HL-60 (cell line): ENCODE data around the gene TMED8.

Experiments
- DNase-seq, 2 experiments: peaks; one replicate each; pipeline ENCODE4 v3.0.0-alpha.2; 2010 to 2020; ENCODE audit warnings: low read depth in 1 of 2, low spot score in 1 of 2
- H3K27ac ChIP-seq: fragments of 250-450 bp; sonication (Bioruptor Pico); replicated peaks from 2 replicates; pipeline ENCODE4 v1.5.1; 2020; ENCODE audit warnings: mild to moderate bottlenecking, moderate library complexity
- H3K27me3 ChIP-seq: fragments of 250-450 bp; sonication (Bioruptor Pico); 2 replicates; pipeline ENCODE4 v1.5.1; 2021; ENCODE audit warnings: mild to moderate bottlenecking, moderate library complexity; ENCODE audit not compliant: insufficient read depth, poor library complexity, severe bottlenecking
- H3K4me3 ChIP-seq: replicated peaks from 2 replicates; pipeline ENCODE4 v1.5.1; 2011; ENCODE audit warnings: mild to moderate bottlenecking, control low read depth, low read length; ENCODE audit not compliant: insufficient read depth
- CTCF ChIP-seq: IDR thresholded peaks from one replicate; pipeline ENCODE4 v1.5.1; 2011; ENCODE audit warnings: low read length, control low read depth, inconsistent platforms; ENCODE audit not compliant: insufficient read depth
- GABPA ChIP-seq: IDR thresholded peaks from 2 replicates; pipeline ENCODE4 v1.6.1; 2012; ENCODE audit warnings: low read depth
- POLR2AphosphoS5 ChIP-seq: IDR thresholded peaks from 2 replicates; pipeline ENCODE4 v1.6.1; 2012; ENCODE audit warnings: low read depth
- REST ChIP-seq: IDR thresholded peaks from 2 replicates; pipeline ENCODE4 v1.6.1; 2012; ENCODE audit warnings: low read depth; ENCODE audit not compliant: insufficient replicate concordance
- SPI1 ChIP-seq: IDR thresholded peaks from 2 replicates; pipeline ENCODE4 v1.6.1; 2012; ENCODE audit warnings: low read depth, mild to moderate bottlenecking, borderline replicate concordance

TMED8 gene

GRCh38 chr14:77316195-77316505 is 60.7 kb downstream of the TMED8 start:
- H3K27me3 ChIP-seq: no peaks in the 10 kb centered on the region
- TF ChIP-seq CTCF: no peak
- no peak for TF ChIP-seq POLR2AphosphoS5
- TF ChIP-seq SPI1: no peak
- no peak for TF ChIP-seq REST
- no peak for TF ChIP-seq GABPA
- H3K4me3 ChIP-seq: no peak overlapping the region
- DNase-seq: no peak
- H3K27ac ChIP-seq: no peak overlapping the region

- TF ChIP-seq REST (no peak), POLR2AphosphoS5 (no peak), SPI1 (no peak)
- no peaks in the 10 kb centered on the region for H3K27me3 ChIP-seq
- H3K27ac ChIP-seq: no peak overlapping the region
- no peak for DNase-seq
- no peak overlapping the region for H3K4me3 ChIP-seq
These were observed 62.1 kb downstream of the TMED8 start for GRCh38 chr14:77314539-77315457.

- Histone ChIP-seq H3K27ac (no peak overlapping the region), H3K27me3 (no peaks in the 10 kb centered on the region), H3K4me3 (no peak overlapping the region)
- TF ChIP-seq GABPA: no peak
- TF ChIP-seq REST: no peak
- no peak for TF ChIP-seq CTCF
- no peak for TF ChIP-seq SPI1
- TF ChIP-seq POLR2AphosphoS5: no peak
- DNase-seq: no peak
These were observed 62.9 kb downstream of the TMED8 start for GRCh38 chr14:77314043-77314442.
